ENCODE data around the gene SGCD.

- no peak for TF ChIP-seq CTCF (conservative IDR thresholded peaks at IDR 0.05; ENCODE audit: low read length)
- no peak for TF ChIP-seq EZH2phosphoT487 (IDR thresholded peaks at IDR 0.05; ENCODE audit: borderline replicate concordance)
These were observed 296.5 kb downstream of the SGCD start for GRCh38 chr5:156623381-156624040.

Data from Loucy (cell line).